GM19025 (cell line): Measurements from ENCODE around the gene MDN1.

Experiments used
- ATAC-seq: cut with Tn5 transposase; IDR thresholded peaks from one replicate; pipeline ENCODE4 v1.9.1; 2021; ENCODE audit warnings: mild to moderate bottlenecking, low read depth, moderate library complexity; ENCODE audit not compliant: unreplicated experiment

The MDN1 gene

DNA sequence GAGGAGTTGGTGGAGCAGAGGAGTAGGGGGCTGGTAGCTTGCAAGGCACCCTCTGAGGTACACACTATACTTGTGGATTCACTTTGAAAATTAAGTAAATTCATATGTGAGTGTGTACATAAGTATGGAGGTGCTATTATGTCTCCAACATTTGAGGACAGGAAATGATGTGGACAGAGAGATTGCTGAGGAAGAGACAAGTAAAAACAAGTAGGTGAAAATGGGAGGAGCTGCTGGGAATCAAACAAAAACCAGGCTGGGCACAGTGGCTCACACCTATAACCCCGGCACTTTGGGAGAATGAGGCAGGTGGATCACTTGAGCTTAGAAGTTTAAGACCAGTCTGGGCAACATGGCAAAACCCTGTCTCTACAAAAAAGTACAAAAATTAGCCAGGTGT is 111.8 kb downstream of the MDN1 start:
- no peak for ATAC-seq

GRCh38 chr6:89706121-89706520 is 113.5 kb downstream of the MDN1 start:
- no peak for ATAC-seq

GRCh38 chr6:89703292-89703691 is 116.3 kb downstream of the MDN1 start:
- ATAC-seq, result no peak

- no peak for ATAC-seq
These were observed 117.2 kb downstream of the MDN1 start for GRCh38 chr6:89702349-89702748.

DNA sequence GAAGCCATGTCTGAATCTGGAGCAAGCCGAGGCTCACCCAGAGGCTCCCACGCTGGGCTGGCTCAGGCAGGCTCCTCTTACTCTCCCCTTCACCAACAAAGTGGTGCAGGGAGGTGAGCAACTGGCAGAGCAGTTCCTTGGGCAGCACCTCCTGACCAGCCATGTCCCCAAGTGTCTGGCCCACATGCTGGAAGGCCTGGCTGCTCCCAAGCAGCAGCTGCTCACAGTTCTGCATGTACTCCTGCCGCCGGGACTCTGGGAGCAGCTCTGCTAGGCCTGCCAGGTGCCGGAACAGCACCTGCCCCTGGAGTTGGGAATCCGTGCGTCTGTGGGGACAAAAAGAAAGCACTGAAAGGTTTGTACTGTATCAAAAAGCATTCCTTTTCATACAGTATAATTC is 123.9 kb downstream of the MDN1 start:
- no peak for ATAC-seq

- no peak for ATAC-seq
These were observed 125.2 kb downstream of the MDN1 start for GRCh38 chr6:89694428-89694827.

DNA sequence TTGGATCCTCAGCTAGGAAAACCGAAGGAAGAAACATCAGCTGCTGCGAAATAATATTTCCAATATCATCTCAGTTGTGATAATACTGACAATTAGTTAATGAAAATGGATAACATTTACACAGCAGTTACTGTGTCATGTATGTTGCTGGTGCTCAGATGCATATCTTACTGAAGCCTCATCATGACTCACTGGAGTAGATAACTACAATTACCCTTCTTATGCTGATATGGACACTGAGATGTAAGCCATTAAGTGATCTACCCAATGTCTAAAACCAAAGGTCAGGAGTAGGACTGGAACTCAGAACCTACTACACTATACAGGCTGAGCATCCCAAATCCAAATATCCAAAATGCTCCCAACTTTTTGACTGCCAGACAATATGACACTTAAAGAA is 126.4 kb downstream of the MDN1 start:
- no peak for ATAC-seq

- no peak for ATAC-seq
These were observed 127.3 kb downstream of the MDN1 start for GRCh38 chr6:89692256-89692655.

DNA sequence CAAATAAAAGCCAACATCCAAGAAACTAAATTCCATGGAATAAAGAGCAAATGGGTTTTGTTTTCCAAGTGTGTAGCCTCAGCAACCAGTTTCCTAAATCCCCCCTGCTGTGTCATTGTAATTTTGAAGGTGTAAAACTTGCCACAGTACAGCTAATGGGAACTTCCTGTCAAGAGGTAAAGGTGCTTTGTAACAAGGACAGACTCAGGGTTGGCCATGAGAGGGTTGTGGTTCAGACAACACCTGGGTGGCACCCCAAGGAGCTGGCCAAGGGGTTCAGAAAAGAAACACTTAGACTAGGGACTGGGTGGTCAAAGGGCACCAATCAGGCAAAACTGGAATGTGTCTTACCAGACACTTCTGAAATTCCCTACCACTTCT is 128.7 kb downstream of the MDN1 start:
- no peak for ATAC-seq

DNA sequence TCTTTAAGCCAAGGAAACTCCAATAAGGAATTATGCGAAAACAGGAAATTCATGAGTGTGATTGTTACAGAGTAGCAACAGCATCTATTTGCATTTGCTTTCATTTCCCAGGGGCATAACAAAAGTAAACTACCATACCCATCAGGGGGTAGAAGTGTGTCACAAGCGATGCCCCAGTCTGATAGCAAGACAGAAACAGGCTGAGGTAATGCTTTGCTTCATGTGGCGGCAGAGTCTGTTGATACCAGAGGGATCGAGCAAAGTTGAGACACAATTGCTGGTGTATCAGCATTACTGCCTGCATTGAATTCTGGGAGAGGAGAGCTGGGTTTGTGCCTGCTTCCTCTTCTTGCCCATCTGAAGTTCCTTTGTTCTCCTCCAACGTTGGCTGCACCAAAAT is 129.9 kb downstream of the MDN1 start:
- no peak for ATAC-seq

GRCh38 chr6:89688328-89688727 is 131.3 kb downstream of the MDN1 start:
- no peak for ATAC-seq

GRCh38 chr6:89685311-89685710 is 134.3 kb downstream of the MDN1 start:
- ATAC-seq, result no peak

DNA sequence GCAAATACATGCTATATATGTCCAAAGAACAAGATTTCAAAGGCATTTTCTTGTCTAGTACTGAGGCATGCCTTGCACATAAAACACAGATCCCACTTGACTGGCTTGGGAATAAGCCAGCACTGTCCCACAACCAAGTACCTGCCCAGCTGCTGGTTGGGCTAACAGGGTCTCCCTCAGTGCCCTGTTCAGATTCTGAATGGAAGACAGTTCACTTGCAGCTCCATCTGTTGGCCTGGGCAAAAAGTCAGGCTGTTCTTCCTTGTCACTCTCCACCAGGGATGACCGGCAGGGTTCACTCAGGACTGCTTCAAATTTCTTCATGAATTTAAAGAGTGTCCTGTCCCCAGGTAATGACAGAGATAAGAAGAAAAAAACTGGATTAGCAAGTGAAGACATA is 136.6 kb downstream of the MDN1 start:
- ATAC-seq, result no peak

GRCh38 chr6:89681983-89682564 is 137.5 kb downstream of the MDN1 start:
- ATAC-seq, result no peak

GRCh38 chr6:89680551-89680950 is 139.0 kb downstream of the MDN1 start:
- ATAC-seq, result no peak

- ATAC-seq, result no peak
These were observed 139.4 kb downstream of the MDN1 start for GRCh38 chr6:89680150-89680549.

DNA sequence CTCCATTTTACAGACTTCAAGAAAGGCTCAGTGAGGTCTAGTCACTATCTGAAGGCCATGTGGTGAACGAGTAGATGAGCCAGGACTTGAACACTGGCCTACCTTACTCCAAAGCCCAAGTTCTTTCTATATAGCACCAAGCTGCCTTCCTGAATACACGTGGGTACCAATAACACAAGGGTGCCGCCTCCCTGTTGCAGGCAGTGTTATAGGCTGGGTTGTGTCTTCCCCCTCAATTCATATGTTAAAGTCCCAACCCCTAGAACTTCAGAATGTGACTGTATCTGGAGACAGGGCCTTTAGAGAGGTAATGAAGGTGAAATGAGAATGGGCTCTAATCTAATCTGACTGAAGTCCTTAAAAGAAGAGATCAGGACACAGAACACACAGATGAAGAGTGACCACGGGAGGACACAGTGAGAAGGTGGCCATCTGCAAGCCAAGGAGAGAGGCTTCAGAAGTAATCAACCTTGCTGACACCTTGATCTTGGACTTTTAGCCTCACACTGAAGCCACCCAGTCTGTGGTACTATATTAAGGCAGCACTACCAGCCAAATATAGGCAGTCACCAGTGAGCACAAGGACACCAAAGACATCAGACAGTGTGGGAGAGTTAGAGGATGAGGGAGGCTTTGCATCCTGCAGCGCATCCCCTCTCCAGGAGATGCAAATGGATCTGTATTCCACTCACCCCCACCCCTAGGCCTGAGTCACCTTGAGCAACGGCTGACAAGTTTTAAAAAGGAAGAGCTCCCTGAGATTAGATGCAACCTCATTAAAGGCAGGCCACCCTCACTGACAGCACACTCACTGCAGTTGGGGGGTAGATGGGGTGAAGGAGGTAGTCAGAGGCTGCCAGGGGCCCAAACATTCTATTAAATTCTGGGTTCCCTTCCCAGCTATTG is 140.1 kb downstream of the MDN1 start:
- no peak for ATAC-seq

GRCh38 chr6:89678531-89678930 is 141.1 kb downstream of the MDN1 start:
- no peak for ATAC-seq

- no peak for ATAC-seq
These were observed 143.4 kb downstream of the MDN1 start for GRCh38 chr6:89675949-89676748.

DNA sequence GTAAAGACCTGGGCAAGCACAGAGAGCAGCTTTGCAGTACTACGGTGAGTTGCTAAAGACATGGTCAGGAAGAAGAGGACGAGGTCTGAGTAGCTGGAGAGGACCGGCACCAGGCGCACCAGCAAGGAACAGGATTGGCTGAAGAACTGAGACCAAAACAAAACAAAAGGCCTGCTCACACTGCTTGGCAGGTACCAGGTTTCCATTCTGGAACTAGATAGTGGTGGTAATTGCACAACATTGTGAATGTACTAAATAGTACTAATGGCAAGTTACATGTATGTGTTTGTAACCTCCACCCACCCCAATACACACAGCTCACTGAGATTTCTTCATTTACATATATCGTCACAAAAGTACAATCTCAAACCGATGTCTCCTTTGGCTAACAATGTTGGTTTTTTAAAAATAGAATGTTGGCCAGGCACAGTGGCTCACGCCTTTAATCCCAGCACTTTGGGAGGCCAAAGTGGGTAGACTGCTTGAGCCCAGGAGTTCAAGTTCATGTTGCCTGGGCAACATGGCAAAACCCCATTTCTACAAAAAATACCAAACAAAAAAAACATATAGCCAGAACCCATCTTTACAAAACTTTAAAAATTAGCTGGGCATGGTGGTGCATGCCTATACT is 148.5 kb downstream of the MDN1 start:
- ATAC-seq, result no peak

DNA sequence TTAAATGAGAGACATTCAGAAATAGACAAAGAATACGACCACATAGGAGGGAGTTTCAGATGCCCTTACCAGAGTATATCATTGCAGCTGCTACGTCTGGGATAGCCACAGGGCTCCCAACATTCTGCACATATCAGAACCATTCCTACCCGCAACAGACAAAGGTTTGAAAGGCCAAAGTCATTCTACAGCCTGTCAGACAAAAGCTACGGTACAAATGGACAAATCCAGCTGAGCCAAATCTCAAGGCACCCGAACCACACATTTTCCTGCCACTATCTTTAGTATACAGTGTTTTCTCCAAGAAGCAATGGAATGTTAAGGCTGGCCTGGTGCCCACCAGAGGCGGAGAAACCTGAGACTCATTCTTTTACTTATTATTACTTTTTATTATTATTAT is 150.6 kb downstream of the MDN1 start:
- ATAC-seq, result no peak
